K562 (cell line): Measurements from ENCODE around the gene CAPN8. TPM values are rescaled to one million over a fixed set of nuclear protein-coding genes. Genes with fewer than 3 reads are reported as not detected.

Source experiments
- ATAC-seq: fragments of 200-7000 bp; cut with Tn5 transposase; 3 replicates; pipeline ENCODE4 v1.9.1; 2020; ENCODE audit warnings: moderate library complexity
- BruUV-seq: library from RNA; stranded (reverse); fragments of 400-500 nt; replicated peaks from 2 replicates; lab custom pipeline; 2021; lab: Mats Ljungman, UMichigan
- CTCF ChIA-PET: fragments of 300-600 bp; formaldehyde crosslinking; extraction: SDS; loops from one replicate; lab custom pipeline; 2021; ENCODE audit warnings: low intra/inter-chr PET ratio; lab: Yijun Ruan, JAX
- POLR2A ChIA-PET: fragments of 300-600, 350-650 bp; sonication (Branson Sonifier 250); formaldehyde crosslinking; extraction: SDS; loops from one replicate; lab custom pipeline; 2021; ENCODE audit warnings: antibody characterized with exemption, inconsistent platforms; lab: Yijun Ruan, JAX
- DNase-seq, 4 experiments: peaks; one replicate each; pipeline versions ENCODE4 v3.0.0 to v3.0.0-alpha.2; 2011 to 2018; ENCODE audit warnings: low spot score in 3 of 4, mixed read lengths in 3 of 4; ENCODE audit errors: extremely low read depth in 1 of 4
- FAIRE-seq: peaks from 2 replicates; lab custom pipeline; 2011; peaks lifted over from hg19 to GRCh38; lab: Jason Lieb, UNC
- H2AFZ ChIP-seq: 2 replicates; pipeline ENCODE4 v1.6.0; 2011; ENCODE audit warnings: low read depth, low read length, control low read depth, inconsistent platforms
- H3K27ac ChIP-seq: fragments of 200-600 bp; 3 replicates; pipeline ENCODE4 v1.8.0; 2011; ENCODE audit warnings: low read depth, mild to moderate bottlenecking, control low read depth, inconsistent platforms, low read length, moderate library complexity, mixed read lengths; ENCODE audit errors: extremely low read depth
- H3K27me3 ChIP-seq, 2 experiments: fragments of 300-600 bp in 1 of 2; 2 replicates in 1 of 2; 3 replicates in 1 of 2; pipeline versions ENCODE4 v1.6.0 to v1.8.0; 2011; ENCODE audit warnings: inconsistent platforms in 2 of 2, low read length in 2 of 2, mild to moderate bottlenecking in 1 of 2, mixed read lengths in 1 of 2, moderate library complexity in 1 of 2; ENCODE audit not compliant: control insufficient read depth in 2 of 2, insufficient read depth in 2 of 2
- H3K36me3 ChIP-seq: fragments of 300-600 bp; 3 replicates; pipeline ENCODE4 v1.8.0; 2011; ENCODE audit warnings: mild to moderate bottlenecking, low read length, inconsistent platforms; ENCODE audit not compliant: control insufficient read depth, insufficient read depth
- H3K4me1 ChIP-seq, 2 experiments: fragments of 200-600 bp in 1 of 2; replicated peaks in 1 of 2; 2 replicates in 1 of 2; 3 replicates in 1 of 2; pipeline versions ENCODE4 v1.5.1 to v1.8.0; 2011; ENCODE audit warnings: inconsistent platforms in 2 of 2, low read length in 2 of 2, mild to moderate bottlenecking in 1 of 2, mixed read lengths in 1 of 2, moderate library complexity in 1 of 2; ENCODE audit not compliant: control insufficient read depth in 2 of 2, insufficient read depth in 2 of 2
- H3K4me2 ChIP-seq: 2 replicates; pipeline ENCODE4 v1.6.1; 2011; ENCODE audit warnings: low read length, control low read depth, inconsistent platforms, mixed read lengths; ENCODE audit not compliant: insufficient read depth
- H3K4me3 ChIP-seq: fragments of 200-600 bp; sonication (generic), shearing (Covaris generic); 2 replicates; pipeline ENCODE4 v1.5.1; 2016; ENCODE audit warnings: control low read depth, inconsistent platforms
- H3K79me2 ChIP-seq: fragments of 200-600 bp; 3 replicates; pipeline ENCODE4 v1.8.0; 2011; ENCODE audit warnings: low read length, inconsistent platforms; ENCODE audit not compliant: control insufficient read depth, insufficient read depth
- H3K9ac ChIP-seq, 2 experiments: 2 replicates each; pipeline versions ENCODE4 v1.6.0 to v1.6.1; 2011; ENCODE audit warnings: low read depth in 2 of 2, low read length in 2 of 2, control low read depth in 1 of 2, inconsistent platforms in 1 of 2, mild to moderate bottlenecking in 1 of 2, mixed read lengths in 1 of 2; ENCODE audit not compliant: insufficient read depth in 1 of 2
- H3K9me1 ChIP-seq: one replicate; pipeline ENCODE4 v1.6.0; 2011; ENCODE audit warnings: inconsistent platforms, mild to moderate bottlenecking, low read length, moderate library complexity; ENCODE audit not compliant: control insufficient read depth, insufficient read depth
- H3K9me3 ChIP-seq: replicated peaks from 2 replicates; pipeline ENCODE4 v1.5.1; 2011; ENCODE audit warnings: low read depth, low read length, inconsistent platforms; ENCODE audit not compliant: control insufficient read depth, insufficient read depth
- H4K20me1 ChIP-seq: replicated peaks from 2 replicates; pipeline ENCODE4 v1.6.1; 2011; ENCODE audit warnings: low read length, inconsistent platforms, mixed read lengths; ENCODE audit not compliant: control insufficient read depth, insufficient read depth
- C11orf30 ChIP-seq: fragments of 450-650 bp; IDR thresholded peaks from 2 replicates; pipeline ENCODE4 v1.6.1; 2016; ENCODE audit warnings: low read depth, mild to moderate bottlenecking
- MAFG ChIP-seq: fragments of 450-650 bp; conservative IDR thresholded peaks from 2 replicates; pipeline ENCODE4 v1.6.1; 2016; ENCODE audit warnings: missing genetic modification characterization, missing compliant biosample characterization
- NFRKB ChIP-seq: fragments of 450-650 bp; IDR thresholded peaks from 2 replicates; pipeline ENCODE4 v1.6.1; 2016; ENCODE audit warnings: low read depth
- TEAD1 ChIP-seq, 2 experiments: fragments of 450-650 bp in 1 of 2; sonication (generic) in 1 of 2; formaldehyde crosslinking; IDR thresholded peaks; 2 replicates each; pipeline versions ENCODE4 v1.4.0 to v1.8.0; 2020 to 2022; ENCODE audit warnings: mild to moderate bottlenecking in 2 of 2, missing genetic modification reagents in 1 of 2
- TEAD2 ChIP-seq: fragments of 450-650 bp; IDR thresholded peaks from 2 replicates; pipeline ENCODE4 v1.6.1; 2016; ENCODE audit warnings: missing genetic modification characterization, control low read depth, missing compliant biosample characterization
- TEAD4 ChIP-seq, 2 experiments: sonication (generic) in 1 of 2; formaldehyde crosslinking in 1 of 2; IDR thresholded peaks; 2 replicates each; pipeline versions ENCODE4 v1.6.1 to v1.8.0; 2012 to 2022; ENCODE audit warnings: borderline replicate concordance in 1 of 2, inconsistent platforms in 1 of 2, low read length in 1 of 2, mild to moderate bottlenecking in 1 of 2, missing genetic modification reagents in 1 of 2
- ZNF316 ChIP-seq: fragments of 450-650 bp; IDR thresholded peaks from 2 replicates; pipeline ENCODE4 v1.6.1; 2016
- ZNF584 ChIP-seq: fragments of 200-800 bp; sonication (Bioruptor generic); IDR thresholded peaks from 2 replicates; pipeline ENCODE4 v1.6.1; 2016; ENCODE audit warnings: low read depth, mild to moderate bottlenecking, missing genetic modification characterization, missing compliant biosample characterization
- ZZZ3 ChIP-seq: fragments of 450-650 bp; IDR thresholded peaks from 2 replicates; pipeline ENCODE4 v1.6.1; 2016; ENCODE audit warnings: antibody characterized with exemption, mild to moderate bottlenecking, moderate library complexity
- WGBS: fragments of 100-300 bp; shearing (Covaris generic); methylation state at CpG from one replicate; pipeline ENCODE4 v1.1.6; 2016; ENCODE audit warnings: low coverage, mixed read lengths; ENCODE audit not compliant: insufficient coverage; ENCODE audit errors: missing lambda C conversion rate; 5-methylcytosine and 5-hydroxymethylcytosine counted together
- in situ Hi-C: fragments of 300-500 bp; cut with MboI; formaldehyde crosslinking; loops from 4 replicates; pipeline ENCODE4 v1.15.0; 2018; ENCODE audit warnings: inconsistent platforms, mixed read lengths
- intact Hi-C: fragments of 100-400 bp; cut with micrococcal nuclease; formaldehyde crosslinking; loops from 2 replicates; pipeline ENCODE4 v1.14.2; 2022
- polyA plus RNA-seq, 8 experiments: library from polyadenylated mRNA; depleted of rRNA in 4 of 8; stranded (reverse) in 5 of 8; unstranded in 3 of 8; fragments of >200 nt; fragmentation: Nextera tagmentation in 2 of 8; fragmentation: Illumina TruSeq in 1 of 8; extraction: Ambion mirVana in 2 of 8; extraction: Trizol in 1 of 8; gene quantifications; 2 replicates each; pipeline versions ENCODE4 v1.2.1 to v1.2.3, GENCODE V29; 2011 to 2014; ENCODE audit warnings: inconsistent platforms in 1 of 8, missing spikeins in 1 of 8
- total RNA-seq, 7 experiments: library from RNA; depleted of rRNA in 6 of 7; stranded (reverse); fragments of >200 nt in 6 of 7; fragmentation: Illumina TruSeq in 2 of 7; extraction: Trizol in 2 of 7; gene quantifications; 2 replicates each; pipeline versions ENCODE4 v1.2.1 to v1.2.3, GENCODE V29; 2011 to 2021; ENCODE audit warnings: low replicate concordance in 1 of 7
- TF ChIP-seq, protein P1 (sequence below), 3 experiments: IDR thresholded peaks in 2 of 3; conservative IDR thresholded peaks in 1 of 3; 2 replicates each; pipeline ENCODE4 v1.5.1; 2011 to 2012; ENCODE audit warnings: low read length in 3 of 3, mild to moderate bottlenecking in 3 of 3, control low read depth in 2 of 3, improper control_type of control experiment in 1 of 3, inconsistent platforms in 1 of 3, low read depth in 1 of 3, mixed read lengths in 1 of 3, moderate library complexity in 1 of 3; ENCODE audit not compliant: insufficient read depth in 2 of 3

Gene CAPN8
- total and polyA plus RNA-seq, 9 of the 15 experiments (the other 6 are each of a cell fraction or from before 2014, with no cell fraction given): 0.06 TPM; not detected in 8

DNA sequence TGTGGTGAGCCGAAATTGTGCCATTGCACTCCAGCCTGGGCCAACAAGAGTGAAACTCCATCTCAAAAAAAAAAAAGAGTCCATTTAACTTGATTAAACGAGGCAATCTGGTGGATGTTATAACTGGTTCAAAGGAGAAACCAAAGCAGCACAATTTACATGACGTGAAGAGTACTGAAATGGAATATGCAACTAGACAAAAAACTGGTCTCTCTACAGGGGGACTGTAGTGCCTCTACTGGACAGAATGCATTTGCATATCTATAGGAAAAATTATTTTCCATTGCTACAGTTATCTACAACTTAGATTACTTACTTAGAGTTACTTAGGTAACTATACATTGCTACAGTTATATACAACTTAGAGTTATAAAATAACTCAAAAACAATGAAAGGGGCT lies 44.1 kb upstream of the CAPN8 start:
- H3K27ac ChIP-seq: no peak overlapping the region
- peaks cover 49 to 66% of the 10 kb centered on the region in 2 experiments for H3K4me1 ChIP-seq
- DNase-seq (peak in 1 of 4 experiments; percentile 44), FAIRE-seq (no peak), ATAC-seq (no peak)
- intact Hi-C loops (loop anchor here (5.0 to 10.0 kb wide), 2 partner anchors 83 to 1215 kb away; partner anchors contain the start of gene DNAH14), in situ Hi-C loops (loop anchor here (25.0 kb wide), 1 partner anchor 203 kb away; no protein-coding TSS in a partner anchor)
- TF ChIP-seq TEAD1 (CRISPR knock-in tag; IDR thresholded peaks at IDR 0.05) (peak; percentile 76 to 77; a peak in 3 of 4 replicates), C11orf30 (peak; percentile 75; the same call in 1 of the 2 replicates), ZNF316 (peak; percentile 84), TEAD2 (tag) (peak; percentile 87), NFRKB (no peak), ZNF584 (no peak), TEAD4 (IDR thresholded peaks at IDR 0.05; ENCODE audit: low read length) (peak; percentile 61), TEAD4 (CRISPR knock-in tag; IDR thresholded peaks at IDR 0.05; ENCODE audit: borderline replicate concordance) (no peak), ZZZ3 (no peak), MAFG (tag) (peak; percentile 56; the same call in 1 of the 2 replicates)
- TF ChIP-seq, protein P1, sequence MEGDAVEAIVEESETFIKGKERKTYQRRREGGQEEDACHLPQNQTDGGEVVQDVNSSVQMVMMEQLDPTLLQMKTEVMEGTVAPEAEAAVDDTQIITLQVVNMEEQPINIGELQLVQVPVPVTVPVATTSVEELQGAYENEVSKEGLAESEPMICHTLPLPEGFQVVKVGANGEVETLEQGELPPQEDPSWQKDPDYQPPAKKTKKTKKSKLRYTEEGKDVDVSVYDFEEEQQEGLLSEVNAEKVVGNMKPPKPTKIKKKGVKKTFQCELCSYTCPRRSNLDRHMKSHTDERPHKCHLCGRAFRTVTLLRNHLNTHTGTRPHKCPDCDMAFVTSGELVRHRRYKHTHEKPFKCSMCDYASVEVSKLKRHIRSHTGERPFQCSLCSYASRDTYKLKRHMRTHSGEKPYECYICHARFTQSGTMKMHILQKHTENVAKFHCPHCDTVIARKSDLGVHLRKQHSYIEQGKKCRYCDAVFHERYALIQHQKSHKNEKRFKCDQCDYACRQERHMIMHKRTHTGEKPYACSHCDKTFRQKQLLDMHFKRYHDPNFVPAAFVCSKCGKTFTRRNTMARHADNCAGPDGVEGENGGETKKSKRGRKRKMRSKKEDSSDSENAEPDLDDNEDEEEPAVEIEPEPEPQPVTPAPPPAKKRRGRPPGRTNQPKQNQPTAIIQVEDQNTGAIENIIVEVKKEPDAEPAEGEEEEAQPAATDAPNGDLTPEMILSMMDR (IDR thresholded peaks at IDR 0.05 in 2 of 3, conservative IDR thresholded peaks at IDR 0.05 in 1 of 3; ENCODE audit: insufficient read depth in 2 of 3, low read depth in 1 of 3, low read length in 3 of 3): peak in 2 of 3 experiments; percentile 50 to 54; a peak in 3 of 6 replicates
- H3K27me3 ChIP-seq: no peaks in the 10 kb centered on the region
- no peak overlapping the region for H3K4me3 ChIP-seq
- no peaks in the 10 kb centered on the region for H3K9me3 ChIP-seq
- CTCF ChIA-PET: interaction anchor here (1.3 kb wide), 1 partner anchor 40 kb away, joined by 5 read pairs; no protein-coding TSS in a partner anchor
- H3K9ac ChIP-seq: no peak overlapping the region
- no TSS peak for BruUV-seq
- H3K4me2 ChIP-seq: no peak overlapping the region
- WGBS: 40% methylated on average over 3 of the region's 3 CpGs
- H2AFZ ChIP-seq: no peak overlapping the region
- no peaks in the 10 kb centered on the region; the same call in 2 of the 3 replicates for H3K36me3 ChIP-seq
- H4K20me1 ChIP-seq: no peaks in the 10 kb centered on the region
- POLR2A ChIA-PET: interaction anchor here (1.3 kb wide), 1 partner anchor 70 kb away, joined by 3 read pairs; no protein-coding TSS in a partner anchor
- no peaks in the 10 kb centered on the region for H3K9me1 ChIP-seq
- peaks cover 23% of the 10 kb centered on the region for H3K79me2 ChIP-seq
